Activated naive CD4-positive, alpha-beta T cell treated with anti-CD3 and anti-CD28 coated beads for 36 hours (primary cell): ENCODE measurements around the gene CA5A. TPM values are rescaled to one million over a fixed set of nuclear protein-coding genes. Genes with fewer than 3 reads are reported as not detected.
"Not testable (repeated sequence)": the region's sequence is repeated elsewhere in the genome, so short reads cannot be mapped to it uniquely, and the experiment has no call there.

Source experiments
- CTCF ChIA-PET: fragments of 350-600 bp; sonication (Branson Sonifier 250); formaldehyde crosslinking; loops from one replicate; lab custom pipeline; 2021; ENCODE audit warnings: antibody characterized with exemption; lab: Charles Lee
- DNase-seq: peaks from one replicate; pipeline ENCODE4 v3.0.0-alpha.2; 2020
- H3K27ac Mint-ChIP-seq: one replicate; pipeline ENCODE4 v1.8.0; 2021; ENCODE audit warnings: mild to moderate bottlenecking, mixed read lengths
- H3K27me3 Mint-ChIP-seq: one replicate; pipeline ENCODE4 v1.8.0; 2021; ENCODE audit warnings: low read depth, mixed read lengths
- H3K36me3 Mint-ChIP-seq: one replicate; pipeline ENCODE4 v1.8.0; 2021; ENCODE audit warnings: low read depth, mixed read lengths
- H3K4me1 Mint-ChIP-seq: one replicate; pipeline ENCODE4 v1.8.0; 2021; ENCODE audit warnings: low read depth, mixed read lengths
- H3K4me3 Mint-ChIP-seq: one replicate; pipeline ENCODE4 v1.8.0; 2021; ENCODE audit warnings: mild to moderate bottlenecking, moderate library complexity, mixed read lengths
- H3K9me3 Mint-ChIP-seq: one replicate; pipeline ENCODE4 v1.8.0; 2021; ENCODE audit warnings: mixed read lengths
- intact Hi-C: fragments of 100-400 bp; cut with micrococcal nuclease; formaldehyde crosslinking; loops from one replicate; pipeline ENCODE4 v1.15.1; 2023
- total RNA-seq, 2 experiments: library from RNA; stranded (reverse); gene quantifications; one replicate each; pipeline ENCODE4 v1.2.3, GENCODE V29; 2021

Gene CA5A
- total RNA-seq, 2 experiments from 2014 or later = not detected

- H3K27me3 Mint-ChIP-seq, H3K36me3 Mint-ChIP-seq, H3K9me3 Mint-ChIP-seq: not testable (repeated sequence)
- Mint-ChIP-seq H3K27ac (peak overlapping the region; percentile 98), H3K4me3 (peak overlapping the region; percentile 40), H3K4me1 (peaks cover 54% of the 10 kb centered on the region)
- intact Hi-C loops = loop anchor here (2.0 to 5.0 kb wide), 3 partner anchors 54 to 404 kb away; partner anchors contain the start of genes BANP and ZCCHC14
- CTCF ChIA-PET = interaction anchor here (0.7 to 4.8 kb wide), 8 partner anchors 12 to 132 kb away, joined by 3 to 33 read pairs (median 6); no protein-coding TSS in a partner anchor
- DNase-seq = peak; percentile 34
Measured at GRCh38 chr16:87896176-87896890, 40.0 kb downstream of the CA5A start.

GRCh38 chr16:87895641-87896141 lies 40.6 kb downstream of the CA5A start:
- CTCF ChIA-PET = interaction anchor here (0.7 to 4.8 kb wide), 9 partner anchors 10 to 131 kb away, joined by 3 to 33 read pairs (median 5); no protein-coding TSS in a partner anchor
- no peaks in the 10 kb centered on the region for H3K27me3 Mint-ChIP-seq
- peaks cover 54% of the 10 kb centered on the region for H3K4me1 Mint-ChIP-seq
- DNase-seq = peak; percentile 96
- H3K27ac Mint-ChIP-seq = peak overlapping the region; percentile 98
- H3K9me3 Mint-ChIP-seq = no peaks in the 10 kb centered on the region
- H3K4me3 Mint-ChIP-seq = peak overlapping the region; percentile 38
- H3K36me3 Mint-ChIP-seq = no peaks in the 10 kb centered on the region
- intact Hi-C loops = loop anchor here (1.0 to 5.0 kb wide), 8 partner anchors 14 to 403 kb away; partner anchors contain the start of genes BANP and ZCCHC14

GRCh38 chr16:87894005-87894404 lies 42.3 kb downstream of the CA5A start:
- CTCF ChIA-PET = interaction anchor here (0.8 to 4.8 kb wide), 3 partner anchors 18 to 87 kb away, joined by 3 to 33 read pairs (median 3); partner anchors contain the start of gene BANP
- H3K27ac Mint-ChIP-seq, H3K4me3 Mint-ChIP-seq, DNase-seq, H3K27me3 Mint-ChIP-seq, intact Hi-C loops, H3K36me3 Mint-ChIP-seq, H3K9me3 Mint-ChIP-seq: not testable (repeated sequence)
- peaks cover 57% of the 10 kb centered on the region for H3K4me1 Mint-ChIP-seq

- no peaks in the 10 kb centered on the region for H3K27me3 Mint-ChIP-seq
- intact Hi-C loops = no loop called here
- CTCF ChIA-PET = interaction anchor here (0.8 to 1.4 kb wide), 2 partner anchors 15 to 20 kb away, joined by 3 to 6 read pairs; no protein-coding TSS in a partner anchor
- peaks cover 37% of the 10 kb centered on the region for H3K4me1 Mint-ChIP-seq
- H3K36me3 Mint-ChIP-seq = no peaks in the 10 kb centered on the region
- no peak for DNase-seq
- no peak overlapping the region for H3K27ac Mint-ChIP-seq
- no peak overlapping the region for H3K4me3 Mint-ChIP-seq
- peaks cover 7% of the 10 kb centered on the region for H3K9me3 Mint-ChIP-seq
Measured at GRCh38 chr16:87891764-87892163, 44.6 kb downstream of the CA5A start.

- peaks cover 17% of the 10 kb centered on the region for H3K4me1 Mint-ChIP-seq
- H3K27me3 Mint-ChIP-seq, intact Hi-C loops, H3K4me3 Mint-ChIP-seq, H3K9me3 Mint-ChIP-seq, H3K36me3 Mint-ChIP-seq, H3K27ac Mint-ChIP-seq: not testable (repeated sequence)
- peak; percentile 77 for DNase-seq
- CTCF ChIA-PET = interaction anchor here (0.6 to 1.3 kb wide), 4 partner anchors 14 to 128 kb away, joined by 3 to 4 read pairs (median 4); no protein-coding TSS in a partner anchor
Measured at GRCh38 chr16:87889762-87890161, 46.6 kb downstream of the CA5A start.

GRCh38 chr16:87888346-87888745 lies 48.0 kb downstream of the CA5A start:
- intact Hi-C loops, H3K36me3 Mint-ChIP-seq, H3K4me3 Mint-ChIP-seq, H3K4me1 Mint-ChIP-seq, H3K27ac Mint-ChIP-seq, H3K27me3 Mint-ChIP-seq, H3K9me3 Mint-ChIP-seq, DNase-seq: not testable (repeated sequence)
- CTCF ChIA-PET = interaction anchor here (1.3 kb wide), 1 partner anchor 13 kb away, joined by 4 read pairs; no protein-coding TSS in a partner anchor

GRCh38 chr16:87887931-87888330 lies 48.4 kb downstream of the CA5A start:
- H3K36me3 Mint-ChIP-seq, H3K4me3 Mint-ChIP-seq, DNase-seq, intact Hi-C loops, H3K27me3 Mint-ChIP-seq, H3K27ac Mint-ChIP-seq, H3K9me3 Mint-ChIP-seq, H3K4me1 Mint-ChIP-seq, CTCF ChIA-PET: not testable (repeated sequence)

- intact Hi-C loops, H3K4me1 Mint-ChIP-seq, H3K27me3 Mint-ChIP-seq, H3K36me3 Mint-ChIP-seq, DNase-seq, H3K4me3 Mint-ChIP-seq, H3K27ac Mint-ChIP-seq, H3K9me3 Mint-ChIP-seq: not testable (repeated sequence)
- CTCF ChIA-PET = interaction anchor here (1.0 to 1.4 kb wide), 2 partner anchors 10 to 36 kb away, joined by 3 read pairs; no protein-coding TSS in a partner anchor
Measured at GRCh38 chr16:87885371-87885967, 50.9 kb downstream of the CA5A start.

- Mint-ChIP-seq H3K4me1 (peaks cover 7% of the 10 kb centered on the region), H3K4me3 (no peak overlapping the region), H3K27ac (no peak overlapping the region), H3K36me3 (no peaks in the 10 kb centered on the region), H3K9me3 (peaks cover 2% of the 10 kb centered on the region), H3K27me3 (peaks cover 5% of the 10 kb centered on the region)
- CTCF ChIA-PET = interaction anchor here (0.9 kb wide), 1 partner anchor 16 kb away, joined by 3 read pairs; no protein-coding TSS in a partner anchor
- no peak for DNase-seq
- intact Hi-C loops = no loop called here
Measured at GRCh38 chr16:87882436-87883019, 53.8 kb downstream of the CA5A start.

GRCh38 chr16:87881324-87882200 lies 54.8 kb downstream of the CA5A start:
- Mint-ChIP-seq H3K36me3 (no peaks in the 10 kb centered on the region), H3K4me3 (no peak overlapping the region), H3K27me3 (peaks cover 5% of the 10 kb centered on the region), H3K4me1 (peaks cover 15% of the 10 kb centered on the region), H3K9me3 (peaks cover 2% of the 10 kb centered on the region), H3K27ac (no peak overlapping the region)
- CTCF ChIA-PET = no interaction called here
- intact Hi-C loops = no loop called here
- no peak for DNase-seq

GRCh38 chr16:87880117-87880696 lies 56.1 kb downstream of the CA5A start:
- intact Hi-C loops = no loop called here
- no peak for DNase-seq
- Mint-ChIP-seq H3K27me3 (peaks cover 5% of the 10 kb centered on the region), H3K4me1 (peaks cover 28% of the 10 kb centered on the region), H3K36me3 (no peaks in the 10 kb centered on the region), H3K4me3 (no peak overlapping the region), H3K9me3 (peaks cover 2% of the 10 kb centered on the region), H3K27ac (no peak overlapping the region)
- CTCF ChIA-PET = no interaction called here
